Measurements from ENCODE around the gene CPED1.
"Not testable (repeated sequence)": the region's sequence is repeated elsewhere in the genome, so short reads cannot be mapped to it uniquely, and the experiment has no call there.

The CPED1 gene

GRCh38 chr7:121103086-121103485 lies 114.6 kb downstream of the CPED1 start:
- no peak for DNase-seq

DNA sequence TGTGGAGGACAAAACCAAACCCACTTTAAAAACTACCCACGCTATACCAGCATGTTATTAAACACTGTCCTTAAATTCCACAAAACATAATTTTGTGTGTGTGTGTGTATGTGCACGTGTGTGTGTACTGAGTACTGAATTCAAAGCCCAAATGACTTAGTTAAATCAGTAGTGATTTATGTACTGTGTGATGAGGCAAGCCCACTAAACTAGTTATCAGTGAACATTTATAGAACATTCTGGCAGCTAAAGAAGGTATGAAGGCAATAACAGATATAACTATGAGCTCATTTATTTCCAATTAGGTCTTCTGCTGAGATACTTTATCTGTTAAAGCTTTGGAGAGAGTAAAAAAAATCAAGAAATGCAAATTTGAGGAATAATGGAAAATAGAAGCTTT lies 115.1 kb downstream of the CPED1 start:
- no peak for DNase-seq

- DNase-seq, result no peak
Measured at GRCh38 chr7:121105262-121105661, 116.8 kb downstream of the CPED1 start.

DNA sequence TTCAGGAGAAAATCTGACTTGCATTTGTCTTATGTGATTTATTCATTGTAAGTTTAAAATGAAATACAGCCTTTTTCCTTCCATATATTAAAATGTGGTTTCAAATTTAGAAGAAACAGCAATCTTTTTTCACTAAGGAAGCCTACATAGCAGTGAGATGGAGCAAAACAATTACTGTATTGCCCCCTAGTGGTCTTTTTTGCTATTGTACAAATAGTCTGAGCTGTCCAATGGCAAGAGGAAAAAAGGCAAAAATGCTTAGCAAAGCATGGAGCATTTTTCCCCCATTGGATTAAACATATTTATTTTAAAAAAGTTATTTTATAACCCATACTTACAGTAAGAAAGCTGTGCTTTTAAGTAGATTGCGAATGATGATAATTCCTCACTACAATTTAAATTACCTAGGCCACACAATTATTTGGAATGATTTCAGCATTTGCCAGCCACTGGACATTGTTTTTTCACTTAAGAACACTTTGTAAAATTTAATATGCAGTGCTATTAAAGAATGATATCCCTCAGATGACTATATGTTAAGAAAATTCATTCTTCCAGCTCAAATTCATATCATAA lies 119.5 kb downstream of the CPED1 start:
- DNase-seq, result peak; percentile 62

- DNase-seq, result no peak
Measured at GRCh38 chr7:121109145-121109544, 120.6 kb downstream of the CPED1 start.

DNA sequence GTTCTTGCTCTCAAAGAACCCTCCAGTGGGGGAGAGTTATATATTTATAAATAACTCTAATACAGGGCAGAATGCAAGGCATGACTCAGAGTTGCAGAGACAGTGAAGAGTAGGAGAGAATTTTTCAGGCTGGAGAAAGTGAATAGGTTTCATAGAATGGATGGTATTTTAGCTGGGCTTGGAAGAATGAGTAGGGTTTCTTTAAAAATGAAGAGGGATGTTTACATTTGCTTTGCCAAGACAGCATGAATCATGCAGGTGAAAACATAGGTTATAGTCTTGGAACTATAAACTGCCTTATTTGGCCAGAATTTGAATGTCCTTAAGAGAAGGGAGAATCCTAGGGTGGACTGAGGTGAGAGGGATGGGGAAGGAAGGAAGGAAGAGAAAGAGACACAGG lies 124.8 kb downstream of the CPED1 start:
- no peak for DNase-seq

DNA sequence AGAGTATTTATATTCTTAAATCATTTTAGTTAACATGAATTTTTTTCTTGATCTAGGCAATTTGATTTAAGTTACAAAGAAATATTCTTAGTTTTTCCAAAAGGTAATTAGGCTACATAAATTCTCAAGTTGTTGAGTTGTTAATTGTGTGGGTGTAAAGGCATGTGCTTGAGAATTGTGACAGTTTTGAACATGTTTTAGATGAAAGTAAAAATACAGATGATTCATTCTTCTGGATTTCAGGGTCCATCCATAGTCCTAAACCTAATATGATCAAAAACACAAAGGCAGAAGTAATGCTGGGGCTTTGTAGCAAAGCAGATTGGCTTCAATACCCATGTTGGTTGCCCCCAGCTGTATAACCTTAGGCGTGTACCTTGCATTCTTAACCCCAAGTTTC lies 127.9 kb downstream of the CPED1 start:
- no peak for DNase-seq

DNA sequence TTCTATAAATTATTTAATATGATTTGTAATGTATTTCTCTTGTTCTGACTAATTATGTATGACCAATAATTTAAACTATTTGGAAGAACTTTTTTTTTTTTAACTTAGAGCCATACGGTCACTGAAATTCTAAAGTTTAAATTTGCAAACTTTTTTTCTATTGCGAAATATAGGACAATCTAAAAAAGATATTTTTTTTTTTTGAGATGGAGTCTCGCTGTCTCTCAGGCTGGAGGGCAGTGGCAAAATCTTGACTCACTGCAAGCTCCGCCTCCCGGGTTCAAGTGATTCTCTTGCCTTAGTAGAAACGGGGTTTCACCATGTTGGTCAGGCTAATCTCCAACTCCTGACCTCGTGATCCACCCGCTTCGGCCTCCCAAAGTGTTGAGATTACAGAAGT lies 130.5 kb downstream of the CPED1 start:
- no peak for DNase-seq

GRCh38 chr7:121123032-121123431 lies 134.5 kb downstream of the CPED1 start:
- DNase-seq, result no peak

DNA sequence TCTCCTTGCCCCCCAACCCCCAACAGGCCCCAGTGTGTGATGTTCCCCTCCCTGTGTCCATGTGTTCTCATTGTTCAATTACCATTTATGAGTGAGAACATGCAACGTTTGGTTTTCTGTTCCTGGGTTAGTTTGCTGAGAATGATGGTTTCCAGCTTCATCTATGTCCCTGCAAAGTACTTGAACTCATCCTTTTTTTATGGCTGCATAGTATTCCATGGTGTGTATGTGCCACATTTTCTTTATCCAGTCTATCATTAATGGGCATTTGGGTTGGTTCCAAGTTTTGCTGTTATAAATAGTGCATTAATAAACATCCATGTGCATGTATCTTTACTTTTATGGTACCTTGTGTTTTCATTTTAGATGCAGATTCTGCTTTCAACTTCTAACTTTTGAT lies 136.9 kb downstream of the CPED1 start:
- not testable (repeated sequence) for DNase-seq

- no peak for DNase-seq
Measured at GRCh38 chr7:121126201-121126600, 137.7 kb downstream of the CPED1 start.

DNA sequence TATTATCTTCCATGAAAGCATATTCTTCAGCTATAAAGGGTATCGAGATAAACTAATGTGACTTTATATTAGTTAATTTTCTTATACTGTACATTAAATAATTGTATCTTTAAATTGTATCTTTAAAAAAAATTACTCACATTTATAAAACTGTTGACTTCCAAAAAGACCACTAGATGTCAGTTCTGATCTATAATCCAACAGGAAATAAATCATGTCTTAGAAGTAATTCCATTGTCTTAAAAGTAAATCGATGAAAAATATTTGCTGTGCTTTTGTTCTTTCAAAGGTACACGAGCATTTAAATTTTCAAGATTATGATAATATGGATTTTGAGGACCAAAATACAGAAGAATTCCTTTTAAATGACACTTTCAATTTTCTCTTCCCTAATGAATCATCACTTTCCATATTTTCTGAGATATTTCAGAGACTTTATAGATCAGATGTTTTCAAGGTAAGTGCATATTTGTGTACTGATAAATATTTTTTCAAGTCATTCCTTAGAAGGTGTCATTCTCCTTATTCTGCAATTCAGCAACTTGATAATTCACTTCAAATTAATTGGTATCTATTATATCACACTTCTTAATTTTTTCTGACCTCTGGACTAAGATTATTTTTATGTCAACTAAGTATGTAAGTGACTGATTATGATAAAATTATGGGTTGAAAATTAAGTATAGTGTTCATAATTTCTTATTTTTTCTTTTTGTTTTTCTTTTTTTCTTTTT lies 138.5 kb downstream of the CPED1 start:
- no peak for DNase-seq

GRCh38 chr7:121132940-121133339 lies 144.4 kb downstream of the CPED1 start:
- DNase-seq, result no peak

DNA sequence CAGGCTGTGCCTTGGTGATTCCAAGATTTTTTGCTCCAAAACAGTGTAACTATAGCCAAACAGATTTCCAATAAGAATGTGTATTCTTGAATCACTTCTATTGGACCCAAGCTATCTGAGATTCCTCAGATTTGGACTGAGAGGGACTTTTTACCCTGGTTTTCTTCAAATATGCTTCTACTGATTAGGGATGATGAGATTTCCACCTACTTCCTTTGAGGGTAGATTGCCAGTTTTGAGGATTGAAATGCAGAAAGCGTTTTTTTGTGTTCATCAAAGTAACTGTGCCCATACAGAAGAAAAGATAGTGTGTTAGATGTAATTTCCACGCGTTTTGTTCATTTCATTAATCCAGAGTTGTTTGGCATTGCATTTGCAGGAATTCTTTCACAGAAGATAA lies 144.9 kb downstream of the CPED1 start:
- DNase-seq, result no peak

DNA sequence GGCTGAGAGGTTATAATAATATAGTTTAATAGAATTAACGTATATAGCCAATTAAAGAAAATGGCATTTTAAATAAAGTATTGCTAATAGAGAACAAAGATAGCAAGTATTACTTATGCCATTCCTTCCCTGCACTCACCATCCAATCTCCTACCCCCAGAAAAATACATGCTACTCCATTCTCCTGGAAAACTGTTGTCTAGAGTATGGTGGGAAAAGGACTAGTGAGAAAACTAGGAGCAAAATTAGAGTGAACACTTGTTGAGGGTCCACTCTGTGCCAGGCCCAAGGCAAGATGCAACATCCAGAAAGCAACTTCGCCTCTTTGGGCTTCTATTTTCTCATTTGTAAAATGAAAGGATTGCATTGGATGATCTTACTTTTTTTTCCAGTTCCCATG lies 149.1 kb downstream of the CPED1 start:
- DNase-seq, result no peak

DNA sequence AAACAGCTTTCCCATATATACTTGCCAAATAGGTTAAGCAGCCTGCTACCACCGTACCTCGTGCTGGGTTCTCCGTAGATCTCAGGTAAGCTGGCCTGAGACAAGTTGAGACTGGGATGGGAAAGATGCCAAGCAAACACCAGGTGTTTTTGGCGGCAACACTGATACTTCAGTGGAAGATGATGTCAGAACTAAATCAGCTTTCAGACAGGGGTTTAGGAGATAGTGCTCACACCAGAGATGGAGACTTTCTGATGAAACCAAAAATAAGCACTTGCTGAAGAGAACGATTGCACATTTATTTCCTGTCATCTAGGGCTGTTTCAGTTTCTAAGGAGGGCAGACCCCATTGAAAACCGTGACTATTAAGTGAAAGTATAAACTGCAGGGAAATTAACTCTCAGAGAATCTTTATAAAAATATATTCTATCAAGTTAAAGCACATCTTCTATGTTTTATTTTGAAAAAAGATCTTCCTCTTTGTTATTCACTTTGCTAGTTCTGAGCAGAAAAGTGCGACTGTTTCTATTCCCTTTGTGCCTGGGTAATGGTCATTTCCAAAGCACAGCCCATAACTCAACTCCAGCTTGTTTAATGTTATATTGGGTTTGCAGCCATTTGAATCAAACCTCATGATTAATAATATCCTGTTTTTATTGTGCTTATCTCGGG lies 149.9 kb downstream of the CPED1 start:
- no peak for DNase-seq

DNA sequence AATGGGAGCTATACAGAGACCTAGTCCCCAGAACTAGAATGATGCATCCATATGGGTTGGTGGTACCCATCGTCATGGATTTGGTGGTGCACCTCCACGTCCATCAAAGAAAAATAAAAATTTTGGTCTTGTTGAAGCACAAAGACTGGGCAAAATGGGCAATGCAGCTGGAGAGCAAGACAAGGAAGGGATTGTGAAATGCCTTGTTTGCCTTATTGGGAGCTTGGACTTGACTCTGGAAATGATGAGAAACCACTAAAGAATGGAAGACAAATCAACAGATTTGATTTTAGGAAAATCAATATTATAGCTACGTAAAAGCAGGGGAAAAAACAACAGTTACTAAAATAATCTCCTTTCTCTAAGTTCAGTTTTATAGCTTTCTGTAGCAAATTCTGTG lies 150.9 kb downstream of the CPED1 start:
- no peak for DNase-seq

- DNase-seq, result no peak
Measured at GRCh38 chr7:121140790-121141189, 152.3 kb downstream of the CPED1 start.

DNA sequence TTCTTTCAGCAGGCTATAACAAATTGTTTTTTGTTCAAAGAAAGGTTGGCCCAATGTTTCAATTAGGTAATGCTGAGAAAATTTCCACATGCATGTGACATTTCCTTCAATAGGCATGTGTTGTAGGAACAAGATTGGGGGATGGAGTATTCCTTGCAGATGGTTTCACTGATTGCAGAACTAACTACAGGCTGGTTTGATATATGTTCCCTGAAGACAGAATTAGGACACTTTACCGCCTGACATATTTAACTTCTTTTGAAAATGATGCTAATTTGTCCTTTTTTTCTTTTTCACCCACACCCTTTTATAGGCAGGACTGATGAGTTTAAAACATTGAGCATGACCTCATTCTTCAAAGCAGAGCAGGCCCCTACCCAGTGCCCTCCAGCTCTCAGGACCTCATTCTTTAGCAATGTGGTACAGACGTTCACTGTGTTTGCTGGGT lies 163.3 kb downstream of the CPED1 start:
- DNase-seq, result no peak

- no peak for DNase-seq
Measured at GRCh38 chr7:121153411-121153810, 164.9 kb downstream of the CPED1 start.

GRCh38 chr7:121153995-121154394 lies 165.5 kb downstream of the CPED1 start:
- no peak for DNase-seq

DNA sequence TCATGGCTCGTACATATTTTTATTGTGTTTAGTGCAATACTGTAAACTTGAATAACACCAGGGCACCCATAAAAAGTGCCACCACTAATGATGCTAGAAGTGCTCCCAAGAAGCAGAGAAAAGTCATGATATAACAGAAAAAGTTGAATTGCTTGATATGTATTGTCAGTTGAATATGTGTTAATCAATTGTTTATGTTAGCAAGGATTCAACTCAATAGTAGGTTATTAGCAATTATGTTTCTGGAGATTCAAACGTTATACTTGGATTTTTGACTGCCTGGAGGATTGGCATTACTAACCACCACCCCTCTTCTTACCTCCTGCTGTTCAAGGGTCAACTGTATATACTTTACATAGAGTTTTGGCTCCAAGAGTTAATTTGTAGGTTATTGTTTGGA lies 168.3 kb downstream of the CPED1 start:
- DNase-seq, result no peak

- no peak for DNase-seq
Measured at GRCh38 chr7:121157341-121157751, 168.8 kb downstream of the CPED1 start.

GRCh38 chr7:121157885-121158590 lies 169.5 kb downstream of the CPED1 start:
- DNase-seq, result no peak

Measured in CD4-positive, alpha-beta T cell treated with Interleukin-10 for 1 hour (primary cell).